MM.1S (cell line): Measurements from ENCODE around the gene NXN.

Source experiments
- CTCF ChIP-seq: fragments of 300-600 bp; sonication (generic); IDR thresholded peaks from 2 replicates; pipeline ENCODE4 v1.5.1; 2016; ENCODE audit warnings: antibody characterized with exemption, low read length, mixed read lengths
- EZH2 ChIP-seq: fragments of 300-600 bp; sonication (generic); optimal IDR thresholded peaks from 2 replicates; pipeline ENCODE3; 2017; ENCODE audit warnings: low read depth, mild to moderate bottlenecking, antibody characterized with exemption, low read length, mixed read lengths
- EZH2phosphoT487 ChIP-seq: fragments of 300-600 bp; sonication (generic); IDR thresholded peaks from 2 replicates; pipeline ENCODE4 v1.6.1; 2018; ENCODE audit warnings: antibody characterized with exemption, low read length

GRCh38 chr17:1024076-1024475 lies 44.5 kb upstream of the NXN start:
- no peak for TF ChIP-seq EZH2
- TF ChIP-seq CTCF, result no peak
- no peak for TF ChIP-seq EZH2phosphoT487
